Ishikawa (cell line): ENCODE data around the gene ZDHHC12.

Experiments
- CEBPB ChIP-seq: IDR thresholded peaks from 2 replicates; pipeline ENCODE4 v1.6.1; 2012
- CREB1 ChIP-seq: IDR thresholded peaks from 2 replicates; pipeline ENCODE4 v1.6.1; 2012; ENCODE audit warnings: low read depth
- EGR1 ChIP-seq: IDR thresholded peaks from 2 replicates; pipeline ENCODE4 v1.6.1; 2012
- EP300 ChIP-seq: IDR thresholded peaks from 2 replicates; pipeline ENCODE4 v1.6.1; 2012; ENCODE audit warnings: borderline replicate concordance
- FOXM1 ChIP-seq: IDR thresholded peaks from 2 replicates; pipeline ENCODE4 v1.6.1; 2012; ENCODE audit warnings: low read depth, borderline replicate concordance
- MAX ChIP-seq: IDR thresholded peaks from 2 replicates; pipeline ENCODE4 v1.6.1; 2012
- NFIC ChIP-seq: IDR thresholded peaks from 2 replicates; pipeline ENCODE4 v1.6.1; 2012
- RAD21 ChIP-seq: IDR thresholded peaks from 2 replicates; pipeline ENCODE4 v1.6.1; 2012; ENCODE audit warnings: low read depth
- TAF1 ChIP-seq: IDR thresholded peaks from 2 replicates; pipeline ENCODE4 v1.6.1; 2012; ENCODE audit warnings: low read depth, mild to moderate bottlenecking
- TCF12 ChIP-seq: IDR thresholded peaks from 2 replicates; pipeline ENCODE4 v1.6.1; 2012; ENCODE audit warnings: low read depth
- TEAD4 ChIP-seq: IDR thresholded peaks from 2 replicates; pipeline ENCODE4 v1.6.1; 2012
- USF1 ChIP-seq: IDR thresholded peaks from 2 replicates; pipeline ENCODE4 v1.6.1; 2012
- YY1 ChIP-seq: IDR thresholded peaks from 2 replicates; pipeline ENCODE4 v1.6.1; 2012; ENCODE audit warnings: low read depth
- ZBTB7A ChIP-seq: IDR thresholded peaks from 2 replicates; pipeline ENCODE4 v1.6.1; 2012; ENCODE audit warnings: low read depth
- TF ChIP-seq, protein P1 (sequence below): IDR thresholded peaks from 2 replicates; pipeline ENCODE4 v1.6.1; 2012; ENCODE audit warnings: low read depth, mild to moderate bottlenecking

The ZDHHC12 gene

GRCh38 chr9:128729766-128730517, 6.0 kb upstream of the ZDHHC12 start:
- no peak for TF ChIP-seq EP300
- TF ChIP-seq CEBPB, result no peak
- TF ChIP-seq, protein P1, sequence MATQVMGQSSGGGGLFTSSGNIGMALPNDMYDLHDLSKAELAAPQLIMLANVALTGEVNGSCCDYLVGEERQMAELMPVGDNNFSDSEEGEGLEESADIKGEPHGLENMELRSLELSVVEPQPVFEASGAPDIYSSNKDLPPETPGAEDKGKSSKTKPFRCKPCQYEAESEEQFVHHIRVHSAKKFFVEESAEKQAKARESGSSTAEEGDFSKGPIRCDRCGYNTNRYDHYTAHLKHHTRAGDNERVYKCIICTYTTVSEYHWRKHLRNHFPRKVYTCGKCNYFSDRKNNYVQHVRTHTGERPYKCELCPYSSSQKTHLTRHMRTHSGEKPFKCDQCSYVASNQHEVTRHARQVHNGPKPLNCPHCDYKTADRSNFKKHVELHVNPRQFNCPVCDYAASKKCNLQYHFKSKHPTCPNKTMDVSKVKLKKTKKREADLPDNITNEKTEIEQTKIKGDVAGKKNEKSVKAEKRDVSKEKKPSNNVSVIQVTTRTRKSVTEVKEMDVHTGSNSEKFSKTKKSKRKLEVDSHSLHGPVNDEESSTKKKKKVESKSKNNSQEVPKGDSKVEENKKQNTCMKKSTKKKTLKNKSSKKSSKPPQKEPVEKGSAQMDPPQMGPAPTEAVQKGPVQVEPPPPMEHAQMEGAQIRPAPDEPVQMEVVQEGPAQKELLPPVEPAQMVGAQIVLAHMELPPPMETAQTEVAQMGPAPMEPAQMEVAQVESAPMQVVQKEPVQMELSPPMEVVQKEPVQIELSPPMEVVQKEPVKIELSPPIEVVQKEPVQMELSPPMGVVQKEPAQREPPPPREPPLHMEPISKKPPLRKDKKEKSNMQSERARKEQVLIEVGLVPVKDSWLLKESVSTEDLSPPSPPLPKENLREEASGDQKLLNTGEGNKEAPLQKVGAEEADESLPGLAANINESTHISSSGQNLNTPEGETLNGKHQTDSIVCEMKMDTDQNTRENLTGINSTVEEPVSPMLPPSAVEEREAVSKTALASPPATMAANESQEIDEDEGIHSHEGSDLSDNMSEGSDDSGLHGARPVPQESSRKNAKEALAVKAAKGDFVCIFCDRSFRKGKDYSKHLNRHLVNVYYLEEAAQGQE, result no peak
- no peak for TF ChIP-seq TCF12
- TF ChIP-seq CREB1, result no peak
- no peak for TF ChIP-seq NFIC
- no peak for TF ChIP-seq TEAD4
- TF ChIP-seq USF1, result no peak
- TF ChIP-seq RAD21, result no peak
- no peak for TF ChIP-seq FOXM1
- TF ChIP-seq EGR1, result no peak
- TF ChIP-seq TAF1, result no peak
- TF ChIP-seq MAX, result no peak
- no peak for TF ChIP-seq YY1
- TF ChIP-seq ZBTB7A, result no peak

DNA sequence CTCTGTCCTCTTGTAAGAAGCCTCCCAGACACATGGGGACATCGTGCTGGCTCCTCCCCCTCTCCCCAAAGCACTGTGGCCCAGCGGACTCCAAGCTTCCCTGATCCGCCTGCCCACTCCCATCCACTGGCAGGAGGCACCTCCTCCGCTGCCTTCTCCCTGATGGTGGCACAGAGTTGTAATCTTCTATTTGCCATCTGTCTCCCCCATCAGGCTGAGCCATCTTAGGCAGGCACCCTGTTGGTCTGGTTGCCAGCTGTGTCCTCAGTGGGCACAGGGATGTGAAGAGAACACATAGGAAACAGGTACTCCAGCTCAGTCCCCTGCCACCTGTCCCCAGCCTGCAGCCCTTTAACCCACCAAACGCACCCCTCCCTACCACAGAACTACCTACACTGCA, 5.4 kb upstream of the ZDHHC12 start:
- TF ChIP-seq YY1, result no peak
- no peak for TF ChIP-seq TAF1
- no peak for TF ChIP-seq CREB1
- no peak for TF ChIP-seq MAX
- TF ChIP-seq EP300, result no peak
- no peak for TF ChIP-seq RAD21
- no peak for TF ChIP-seq EGR1
- no peak for TF ChIP-seq NFIC
- TF ChIP-seq TCF12, result no peak
- TF ChIP-seq TEAD4, result no peak
- no peak for TF ChIP-seq CEBPB
- no peak for TF ChIP-seq FOXM1
- TF ChIP-seq, protein P1, result no peak

DNA sequence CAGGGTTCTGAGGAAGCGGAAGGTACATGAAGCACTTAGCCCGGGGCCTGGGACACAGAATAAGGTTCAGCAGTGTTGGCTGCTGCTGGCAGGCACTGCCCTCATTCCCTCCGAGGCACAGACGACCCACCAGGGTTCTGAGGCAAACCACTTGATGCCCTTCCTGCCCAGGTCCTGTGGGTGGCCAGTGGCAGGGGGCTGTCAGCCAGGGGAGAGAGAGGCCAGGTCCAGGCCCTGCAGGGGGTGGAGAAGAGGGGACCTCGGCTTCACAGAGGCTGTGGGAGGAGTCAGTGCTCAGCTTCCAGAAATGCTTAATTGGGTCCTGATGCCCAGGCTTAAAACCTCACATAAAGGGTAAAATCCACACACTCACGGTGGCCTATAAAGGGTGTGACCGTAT, 4.4 kb upstream of the ZDHHC12 start:
- TF ChIP-seq TCF12 (no peak), TAF1 (no peak), USF1 (no peak), YY1 (no peak), EGR1 (no peak), CEBPB (no peak)

GRCh38 chr9:128727640-128728248, 3.8 kb upstream of the ZDHHC12 start:
- no peak for TF ChIP-seq NFIC

GRCh38 chr9:128724744-128725211, 851 bp upstream of the ZDHHC12 start:
- TF ChIP-seq FOXM1 (no peak), YY1 (no peak), ZBTB7A (no peak), CREB1 (no peak)

DNA sequence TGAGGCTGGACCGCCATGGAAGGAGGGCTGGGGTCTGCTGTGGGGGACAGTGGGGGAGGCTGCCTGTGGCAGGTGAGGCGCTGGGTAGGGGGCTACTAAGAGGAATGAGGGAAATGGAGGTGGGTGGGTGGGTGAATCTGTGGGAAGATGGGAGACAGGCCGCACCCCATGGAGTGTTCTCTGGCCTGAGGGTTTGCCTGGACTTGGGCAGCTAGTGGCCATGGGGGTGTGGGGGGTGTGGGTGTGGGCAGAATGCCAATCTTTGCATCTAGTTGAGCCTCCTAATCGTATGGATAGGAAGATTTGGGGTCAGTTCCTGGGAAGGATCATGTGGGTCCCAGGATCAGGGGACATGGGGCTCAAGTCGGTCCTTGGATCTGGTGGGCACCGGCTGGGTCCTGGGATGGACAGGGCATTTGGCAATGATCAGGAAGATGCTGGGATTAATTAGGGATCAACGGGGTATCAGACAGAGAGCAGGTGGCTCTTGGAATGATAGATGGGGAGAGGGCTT, 518 bp downstream of the ZDHHC12 start:
- peak; percentile 48; the same call in 1 of the 2 replicates for TF ChIP-seq NFIC
- no peak for TF ChIP-seq YY1
